Femur (tissue), 1 donor: ENCODE measurements around the gene MRPL20.
"Not testable (repeated sequence)": the region's sequence is repeated elsewhere in the genome, so short reads cannot be mapped to it uniquely, and the experiment has no call there.

ENCODE experiments used
- DNase-seq: peaks from one replicate; pipeline ENCODE4 v3.0.0-alpha.2; 2017

MRPL20 gene

DNA sequence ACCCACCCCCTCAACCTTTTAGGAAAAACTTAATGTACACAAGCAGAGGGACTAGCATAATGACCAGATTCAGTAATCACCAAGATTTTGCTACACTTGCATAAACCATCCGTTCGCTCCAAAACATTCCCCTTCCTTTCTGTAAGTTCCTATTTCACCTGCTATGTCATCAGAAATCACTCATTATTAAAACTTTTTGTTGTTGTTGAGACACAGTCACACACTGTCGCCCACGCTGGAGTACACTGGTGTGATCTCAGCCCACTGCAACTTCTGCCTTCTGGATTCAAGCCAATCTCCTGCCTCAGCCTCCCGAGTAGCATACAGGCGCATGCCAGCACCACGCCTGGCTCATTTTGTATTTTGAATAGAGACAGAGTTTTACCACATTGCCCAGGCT lies 3.4 kb downstream of the MRPL20 start:
- DNase-seq, result no peak

- not testable (repeated sequence) for DNase-seq
Measured at GRCh38 chr1:1402901-1403392, 4.1 kb downstream of the MRPL20 start.

GRCh38 chr1:1402072-1402900 lies 4.8 kb downstream of the MRPL20 start:
- no peak for DNase-seq

DNA sequence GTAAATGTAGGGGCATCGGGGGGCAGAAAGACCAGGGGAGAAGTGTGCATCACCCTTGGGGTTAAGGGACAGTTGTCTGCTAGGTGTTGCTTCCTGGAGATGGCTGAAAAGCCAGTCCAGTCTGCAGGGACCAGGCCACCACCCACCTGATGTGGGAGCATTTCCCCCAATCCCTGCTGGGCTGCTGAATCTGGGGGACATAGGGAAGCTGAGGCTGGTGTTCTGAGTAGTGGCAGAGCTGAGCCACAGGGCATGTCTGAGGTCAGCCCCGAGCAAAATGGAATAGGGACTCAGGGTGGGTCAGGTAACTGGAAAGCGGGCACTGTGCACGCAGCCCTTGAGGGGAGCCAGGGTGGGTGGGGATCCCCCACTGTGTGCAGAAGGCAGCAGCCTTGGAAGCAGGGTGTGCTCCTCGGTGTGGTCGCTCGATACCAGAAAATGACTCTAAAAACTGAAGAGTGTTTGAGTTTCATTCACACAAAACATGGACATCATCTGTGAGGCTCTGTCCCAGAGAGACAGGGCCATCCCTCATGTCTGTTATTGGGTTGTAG lies 5.6 kb downstream of the MRPL20 start:
- DNase-seq, result no peak

- no peak for DNase-seq
Measured at GRCh38 chr1:1400576-1401456, 6.3 kb downstream of the MRPL20 start.

DNA sequence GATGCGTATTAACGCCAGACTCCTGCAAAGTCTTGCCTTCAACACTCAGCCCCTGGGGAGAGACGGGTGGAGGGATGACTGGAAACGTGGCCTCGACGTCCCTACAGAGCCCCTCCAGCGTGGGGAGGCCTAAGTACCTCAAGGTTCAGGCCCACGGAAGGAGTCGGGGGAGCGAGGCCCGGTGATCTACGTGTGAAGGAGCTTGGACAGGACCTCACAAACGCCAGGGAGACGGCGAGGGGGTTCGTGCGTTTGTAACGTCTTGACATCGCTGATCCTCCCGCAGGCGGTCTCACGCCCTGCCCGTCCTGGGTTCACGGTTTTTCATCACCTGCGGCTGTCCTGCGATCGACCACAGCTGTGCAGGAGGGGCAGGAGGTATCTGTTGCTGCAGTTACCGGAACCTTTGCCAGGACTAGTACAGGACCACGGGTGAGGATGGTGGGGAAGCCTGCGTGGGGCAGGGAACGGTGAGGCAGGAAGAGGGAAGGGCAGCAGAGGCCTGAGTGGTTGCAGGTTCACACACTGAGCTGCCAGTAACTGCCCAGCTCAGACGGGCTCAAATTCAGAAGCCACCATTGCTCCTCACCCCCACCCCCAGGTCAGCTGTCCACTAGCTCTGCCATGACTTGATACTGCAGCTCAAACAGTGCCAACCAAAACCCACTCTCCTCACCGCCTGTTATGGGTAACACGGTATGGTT lies 7.1 kb downstream of the MRPL20 start:
- no peak for DNase-seq

GRCh38 chr1:1399187-1399871 lies 7.8 kb downstream of the MRPL20 start, which contains the start of gene CCNL2:
CCNL2 (minus strand) TSS chr1:1399335; CDS start chr1:1399306, 29 bp downstream.
- DNase-seq, result peak; percentile 99

- no peak for DNase-seq
Measured at GRCh38 chr1:1398677-1399186, 8.4 kb downstream of the MRPL20 start.

DNA sequence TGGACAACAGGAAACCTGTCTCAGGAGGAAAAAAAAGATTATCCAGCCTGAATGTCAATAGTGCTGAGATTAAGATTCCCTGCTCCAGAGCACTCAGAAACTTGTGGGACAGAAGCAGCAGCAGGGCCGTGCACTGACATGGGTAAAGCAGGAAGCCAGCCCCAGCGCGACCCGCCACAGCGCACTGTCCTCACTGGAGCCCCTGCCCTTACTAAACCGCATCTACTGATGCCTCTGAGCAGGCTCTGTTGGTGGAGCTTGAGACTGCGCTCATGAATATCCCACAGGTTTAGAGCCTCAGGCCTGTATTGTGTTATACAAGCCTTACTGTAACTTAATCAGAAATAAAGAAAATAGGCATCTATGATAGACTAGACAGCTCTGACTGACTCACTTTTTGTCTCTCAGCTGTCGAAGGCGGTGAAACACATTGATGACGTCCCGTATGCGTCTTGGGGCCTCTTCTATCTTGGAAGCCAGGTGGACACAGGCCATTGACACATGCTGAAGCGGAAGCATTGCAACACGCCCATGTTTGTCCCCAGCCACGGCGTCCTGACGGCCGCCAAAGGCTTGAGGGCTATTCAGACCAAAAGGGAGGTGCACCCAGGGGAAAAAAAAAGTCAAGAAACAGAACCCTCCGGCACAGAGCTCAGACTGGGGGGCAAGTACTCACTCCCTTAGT lies 9.1 kb downstream of the MRPL20 start:
- DNase-seq, result no peak

GRCh38 chr1:1395166-1395565 lies 11.9 kb downstream of the MRPL20 start:
- DNase-seq, result no peak

DNA sequence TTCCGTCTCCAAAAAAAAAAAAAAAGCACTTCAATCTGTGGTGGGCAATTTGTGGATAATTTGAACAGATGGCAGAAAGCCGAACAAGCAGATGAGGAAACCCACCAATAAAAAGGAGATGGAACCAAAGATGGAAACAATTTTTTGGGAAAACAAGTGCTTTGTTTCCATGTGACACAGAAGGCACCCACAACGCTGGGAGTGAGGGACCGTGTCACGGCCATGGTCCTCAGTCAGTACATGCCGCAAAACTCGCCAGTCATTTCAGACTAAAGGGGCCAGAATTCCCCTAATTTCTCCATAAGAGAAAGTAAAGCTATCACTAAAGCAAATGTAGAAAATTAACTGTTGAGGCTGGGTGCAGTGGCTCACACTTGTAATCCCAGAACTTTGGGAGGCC lies 13.0 kb downstream of the MRPL20 start:
- no peak for DNase-seq

- no peak for DNase-seq
Measured at GRCh38 chr1:1393428-1393827, 13.7 kb downstream of the MRPL20 start.

DNA sequence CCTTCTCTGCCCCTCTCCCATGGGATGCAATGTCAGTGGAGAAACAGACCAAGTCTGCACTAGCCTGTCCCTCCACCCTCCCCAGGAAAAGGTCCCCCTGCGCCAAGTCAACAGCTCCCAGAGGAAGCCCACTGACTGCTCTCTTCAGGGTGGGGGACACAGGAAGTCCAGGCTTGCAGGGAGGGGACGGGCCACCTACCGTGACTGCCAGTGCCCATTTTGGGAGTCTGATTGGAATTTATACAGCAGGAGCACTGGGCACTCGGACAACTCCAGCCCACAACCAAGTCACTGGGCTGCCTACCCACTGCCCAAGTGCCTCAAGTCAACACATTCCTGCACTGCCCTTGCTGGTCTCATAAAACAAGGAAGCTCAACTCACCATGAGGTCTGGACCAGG lies 14.1 kb downstream of the MRPL20 start:
- DNase-seq, result no peak

- DNase-seq, result no peak
Measured at GRCh38 chr1:1391225-1391624, 15.9 kb downstream of the MRPL20 start.

- no peak for DNase-seq
Measured at GRCh38 chr1:1390675-1391074, 16.4 kb downstream of the MRPL20 start.

GRCh38 chr1:1388078-1388472 lies 19.0 kb downstream of the MRPL20 start:
- DNase-seq, result no peak

DNA sequence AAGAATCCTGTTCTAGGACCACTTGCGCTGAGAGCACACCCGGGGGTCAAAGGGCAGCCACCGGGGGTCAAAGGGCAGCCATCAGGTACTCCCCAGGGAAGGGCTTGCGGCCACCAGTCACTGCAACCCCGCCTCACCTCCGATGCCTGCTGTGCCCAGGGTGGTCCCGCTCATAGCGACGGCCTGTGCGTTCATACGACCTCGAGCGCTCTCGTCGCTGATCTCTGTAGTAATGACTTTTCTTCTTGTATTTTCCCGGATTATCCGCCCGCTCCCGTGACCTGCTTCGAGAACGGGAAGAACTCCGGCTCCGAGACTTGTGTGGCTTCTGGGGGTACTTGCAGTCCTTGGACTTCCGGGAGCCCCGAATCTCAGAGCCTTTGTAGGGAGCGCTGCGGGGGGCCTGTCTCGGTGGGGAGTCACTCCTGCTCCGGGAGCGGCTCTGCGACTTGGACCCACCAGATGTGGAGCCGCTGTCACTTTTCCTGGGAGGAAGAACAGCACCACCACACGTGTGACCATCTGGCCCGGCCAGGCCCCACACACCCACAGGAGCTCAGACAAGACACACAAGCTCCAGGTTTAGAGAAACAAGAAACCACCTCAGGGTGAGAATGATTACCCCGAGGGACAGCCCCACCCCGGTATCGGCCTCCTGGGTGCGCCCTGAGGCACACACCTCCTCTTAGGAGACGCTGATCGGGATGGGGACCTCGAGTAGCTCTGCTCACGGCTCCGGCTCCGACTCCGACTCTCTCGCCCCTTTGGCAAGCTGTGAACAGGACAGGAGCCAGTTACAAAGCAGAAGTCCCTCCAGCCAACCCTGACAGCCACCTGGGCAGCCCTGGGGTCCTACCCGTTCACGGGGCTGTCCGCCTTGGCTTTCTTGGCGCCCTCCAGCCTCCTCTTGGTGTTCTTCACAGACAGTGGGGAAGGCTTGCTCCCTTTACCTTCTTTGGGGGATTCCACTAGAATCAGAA lies 19.7 kb downstream of the MRPL20 start:
- no peak for DNase-seq

- no peak for DNase-seq
Measured at GRCh38 chr1:1385931-1386330, 21.2 kb downstream of the MRPL20 start.

GRCh38 chr1:1385339-1385738 lies 21.8 kb downstream of the MRPL20 start:
- not testable (repeated sequence) for DNase-seq

DNA sequence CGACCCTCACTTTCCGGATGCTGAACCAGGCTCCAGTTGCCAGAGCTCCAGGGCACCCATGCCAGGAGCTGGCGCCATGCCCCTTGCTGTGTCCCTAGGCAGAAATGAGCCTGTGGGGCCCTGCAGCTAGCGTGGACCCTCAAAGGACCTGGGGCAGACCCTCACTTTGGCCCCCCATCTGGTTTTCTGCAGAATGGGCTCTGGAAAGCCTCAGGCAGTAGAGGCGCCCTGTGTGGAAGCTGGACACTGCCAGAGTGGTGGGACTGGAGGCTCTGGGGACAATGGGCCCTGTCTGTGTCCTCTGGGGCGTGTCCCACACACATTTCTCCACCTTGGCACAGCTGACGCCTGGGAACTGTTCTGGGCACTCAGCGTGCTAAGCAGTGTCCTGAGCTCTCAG lies 25.8 kb downstream of the MRPL20 start:
- DNase-seq, result no peak
